Chondrocyte (in vitro differentiated cells): Measurements from ENCODE around the gene STYXL2. TPM values are rescaled to one million over a fixed set of nuclear protein-coding genes. Genes with fewer than 3 reads are reported as not detected.

ENCODE experiments used
- DNase-seq: peaks from one replicate; pipeline ENCODE4 v3.0.0; 2021; ENCODE audit warnings: mixed read lengths, low spot score
- H3K27ac Mint-ChIP-seq: one replicate; pipeline ENCODE4 v1.8.0; 2021; ENCODE audit warnings: mild to moderate bottlenecking, moderate library complexity, mixed read lengths; ENCODE audit not compliant: unreplicated experiment
- H3K27me3 Mint-ChIP-seq: 2 replicates; pipeline ENCODE4 v1.8.0; 2021; ENCODE audit warnings: low read depth, mixed read lengths
- H3K36me3 Mint-ChIP-seq: 2 replicates; pipeline ENCODE4 v1.8.0; 2021; ENCODE audit warnings: low read depth, mixed read lengths
- H3K4me1 Mint-ChIP-seq: 2 replicates; pipeline ENCODE4 v1.8.0; 2021; ENCODE audit warnings: low read depth, mild to moderate bottlenecking, mixed read lengths
- H3K4me3 Mint-ChIP-seq: one replicate; pipeline ENCODE4 v1.8.0; 2021; ENCODE audit warnings: mild to moderate bottlenecking, moderate library complexity, mixed read lengths; ENCODE audit not compliant: unreplicated experiment
- H3K9me3 Mint-ChIP-seq: 2 replicates; pipeline ENCODE4 v1.8.0; 2021; ENCODE audit warnings: low read depth, mixed read lengths
- CTCF ChIP-seq: fragments of 200-600 bp; sonication (generic); IDR thresholded peaks from 2 replicates; pipeline ENCODE4 v1.5.0; 2021; ENCODE audit warnings: antibody characterized with exemption, mild to moderate bottlenecking, moderate library complexity
- total RNA-seq: library from RNA; stranded (reverse); gene quantifications from 3 replicates; pipeline ENCODE4 v1.2.1, GENCODE V29; 2021

The STYXL2 gene
- total RNA-seq, 1 donor from 2014 or later, result 10.5 TPM

DNA sequence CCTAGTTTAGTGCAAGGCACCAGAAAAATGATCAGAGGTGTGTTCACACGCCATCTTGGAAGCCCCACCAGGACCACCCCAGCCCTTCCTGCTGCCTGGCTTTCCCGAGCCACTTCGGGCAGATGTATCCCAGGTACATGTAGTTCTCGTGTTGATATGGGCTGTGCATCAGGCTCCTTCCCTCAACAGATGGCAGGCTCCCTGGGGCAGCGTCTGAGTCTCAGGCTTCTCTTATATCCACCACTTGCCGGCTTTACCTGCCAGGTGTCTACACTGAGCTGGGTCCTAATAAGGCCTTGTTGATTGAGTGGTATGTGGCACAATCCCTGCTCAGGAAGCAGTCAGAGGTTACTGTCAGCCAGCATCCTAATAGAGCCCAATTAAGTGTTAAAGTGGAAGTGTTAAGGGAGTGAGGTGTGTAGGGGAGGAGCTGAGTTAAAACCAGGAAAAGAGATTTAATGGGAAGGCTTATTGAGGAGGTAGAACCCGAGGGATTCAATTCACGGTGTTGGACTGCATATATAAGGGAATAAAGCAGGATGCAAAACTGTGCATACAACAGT, 12.2 kb upstream of the STYXL2 start:
- Mint-ChIP-seq H3K4me3 (no peak overlapping the region), H3K9me3 (no peaks in the 10 kb centered on the region), H3K27me3 (peaks cover 8% of the 10 kb centered on the region), H3K36me3 (no peaks in the 10 kb centered on the region), H3K27ac (no peak overlapping the region), H3K4me1 (no peaks in the 10 kb centered on the region)
- DNase-seq, result no peak
- TF ChIP-seq CTCF, result no peak

GRCh38 chr1:167082511-167083027, 11.3 kb upstream of the STYXL2 start:
- Mint-ChIP-seq H3K27ac (no peak overlapping the region), H3K27me3 (peaks cover 8% of the 10 kb centered on the region), H3K4me3 (no peak overlapping the region), H3K9me3 (no peaks in the 10 kb centered on the region), H3K4me1 (no peaks in the 10 kb centered on the region), H3K36me3 (no peaks in the 10 kb centered on the region)
- no peak for DNase-seq
- TF ChIP-seq CTCF, result no peak

GRCh38 chr1:167083066-167083665, 10.7 kb upstream of the STYXL2 start:
- TF ChIP-seq CTCF, result no peak
- DNase-seq, result no peak
- H3K4me1 Mint-ChIP-seq, result no peaks in the 10 kb centered on the region
- no peak overlapping the region for H3K27ac Mint-ChIP-seq
- peaks cover 8% of the 10 kb centered on the region for H3K27me3 Mint-ChIP-seq
- H3K36me3 Mint-ChIP-seq, result no peaks in the 10 kb centered on the region
- H3K4me3 Mint-ChIP-seq, result no peak overlapping the region
- no peaks in the 10 kb centered on the region for H3K9me3 Mint-ChIP-seq

DNA sequence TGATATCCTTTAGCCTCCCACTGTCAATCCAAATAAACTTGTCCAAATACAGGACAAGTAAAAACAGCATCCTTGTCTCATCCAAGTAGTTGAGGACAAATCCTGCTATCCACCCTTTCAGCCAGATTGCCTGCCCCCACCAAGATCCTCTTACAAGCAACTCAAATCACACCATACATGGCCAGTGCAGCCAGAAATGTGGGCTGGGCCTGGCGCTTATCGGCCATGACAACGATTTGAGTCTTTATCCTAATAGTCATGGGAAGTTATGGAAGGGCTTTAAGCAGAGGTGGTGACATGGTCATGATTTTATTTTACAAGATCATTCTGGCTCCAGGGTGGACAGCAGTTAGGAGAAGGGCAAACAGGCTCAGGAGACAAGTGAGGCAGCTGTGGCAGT, 10.0 kb upstream of the STYXL2 start:
- no peak overlapping the region for H3K27ac Mint-ChIP-seq
- TF ChIP-seq CTCF, result no peak
- peaks cover 8% of the 10 kb centered on the region for H3K27me3 Mint-ChIP-seq
- DNase-seq, result no peak
- no peaks in the 10 kb centered on the region for H3K4me1 Mint-ChIP-seq
- H3K4me3 Mint-ChIP-seq, result no peak overlapping the region
- no peaks in the 10 kb centered on the region for H3K36me3 Mint-ChIP-seq
- no peaks in the 10 kb centered on the region for H3K9me3 Mint-ChIP-seq

DNA sequence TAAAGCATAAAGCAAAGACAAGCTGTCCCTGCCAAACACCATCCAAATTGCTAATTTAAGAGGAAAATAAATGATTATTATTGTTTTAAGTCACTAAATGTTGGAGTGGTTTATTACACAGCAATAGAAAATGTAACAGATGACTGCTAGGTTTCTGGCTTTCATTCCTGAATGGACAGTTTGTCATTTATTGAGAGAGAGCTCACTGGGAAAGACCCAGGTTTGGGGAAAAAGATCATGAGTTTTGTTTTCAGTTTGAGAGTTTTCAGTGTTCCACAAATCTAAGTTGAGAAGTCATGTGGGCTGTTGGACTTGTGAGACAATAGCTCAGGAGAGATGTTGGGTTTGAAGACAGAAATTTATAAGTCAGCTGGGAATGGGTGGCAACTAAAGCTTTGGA, 9.1 kb upstream of the STYXL2 start:
- Mint-ChIP-seq H3K9me3 (no peaks in the 10 kb centered on the region), H3K4me1 (no peaks in the 10 kb centered on the region), H3K36me3 (no peaks in the 10 kb centered on the region), H3K4me3 (no peak overlapping the region), H3K27me3 (peaks cover 8% of the 10 kb centered on the region), H3K27ac (no peak overlapping the region)
- no peak for DNase-seq
- no peak for TF ChIP-seq CTCF
